GM23248 (cell line): Measurements from ENCODE around the gene GABRG3. TPM values are rescaled to one million over a fixed set of nuclear protein-coding genes. Genes with fewer than 3 reads are reported as not detected.

ENCODE experiments used
- DNase-seq: peaks from one replicate; pipeline ENCODE4 v3.0.0-alpha.2; 2015
- H2AFZ ChIP-seq: fragments of 200-600 bp; sonication (generic); 2 replicates; pipeline ENCODE4 v1.6.1; 2016; ENCODE audit warnings: antibody characterized with exemption
- H3F3A ChIP-seq: fragments of 200-600 bp; sonication (generic); 2 replicates; pipeline ENCODE4 v1.6.1; 2016; ENCODE audit warnings: mild to moderate bottlenecking, antibody characterized with exemption, mixed run types; ENCODE audit not compliant: insufficient read depth
- H3K27ac ChIP-seq: fragments of 200-600 bp; sonication (generic); 2 replicates; pipeline ENCODE4 v1.5.1; 2016; ENCODE audit warnings: mild to moderate bottlenecking
- H3K27me3 ChIP-seq: fragments of 200-600 bp; sonication (generic); replicated peaks from 2 replicates; pipeline ENCODE4 v1.6.1; 2016; ENCODE audit warnings: mild to moderate bottlenecking; ENCODE audit not compliant: insufficient read depth
- H3K36me3 ChIP-seq: fragments of 200-600 bp; sonication (generic); 2 replicates; pipeline ENCODE4 v1.6.1; 2016; ENCODE audit warnings: low read depth, mild to moderate bottlenecking
- H3K4me1 ChIP-seq: fragments of 200-600 bp; sonication (generic); 2 replicates; pipeline ENCODE4 v1.6.1; 2016; ENCODE audit warnings: mild to moderate bottlenecking; ENCODE audit not compliant: insufficient read depth
- H3K4me2 ChIP-seq: fragments of 200-600 bp; sonication (generic); one replicate; pipeline ENCODE4 v1.6.1; 2016; ENCODE audit warnings: mild to moderate bottlenecking; ENCODE audit not compliant: unreplicated experiment
- H3K4me3 ChIP-seq: fragments of 200-600 bp; sonication (generic); 2 replicates; pipeline ENCODE4 v1.5.1; 2016; ENCODE audit warnings: mild to moderate bottlenecking
- H3K79me2 ChIP-seq: fragments of 200-600 bp; sonication (generic); 2 replicates; pipeline ENCODE4 v1.6.1; 2016; ENCODE audit warnings: mild to moderate bottlenecking; ENCODE audit not compliant: insufficient read depth
- H3K9ac ChIP-seq: fragments of 200-600 bp; sonication (generic); 2 replicates; pipeline ENCODE4 v1.6.1; 2016; ENCODE audit warnings: mild to moderate bottlenecking
- H3K9me2 ChIP-seq: fragments of 200-600 bp; sonication (generic); 2 replicates; pipeline ENCODE4 v1.6.1; 2016; ENCODE audit warnings: mixed run types, mild to moderate bottlenecking, moderate library complexity; ENCODE audit not compliant: insufficient read depth
- H3K9me3 ChIP-seq: fragments of 200-600 bp; sonication (generic); one replicate; pipeline ENCODE4 v1.6.1; 2017; ENCODE audit warnings: low read depth
- H4K20me1 ChIP-seq: fragments of 200-600 bp; sonication (generic); 2 replicates; pipeline ENCODE4 v1.6.0; 2016; ENCODE audit not compliant: insufficient read depth
- EZH2 ChIP-seq: fragments of 200-600 bp; sonication (generic); IDR thresholded peaks from 2 replicates; pipeline ENCODE4 v1.6.1; 2018; ENCODE audit warnings: antibody characterized with exemption, mild to moderate bottlenecking; ENCODE audit not compliant: insufficient read depth, poor library complexity, severe bottlenecking
- EZH2phosphoT487 ChIP-seq: fragments of 200-600 bp; sonication (generic); IDR thresholded peaks from 2 replicates; pipeline ENCODE4 v1.6.1; 2018; ENCODE audit warnings: antibody characterized with exemption, moderate library complexity, mild to moderate bottlenecking, low read depth; ENCODE audit not compliant: insufficient read depth
- WGBS, 2 experiments: methylation state at CpG; one replicate each; pipeline ENCODE4 v1.1.6; 2015 to 2017; ENCODE audit warnings: low lambda C conversion rate in 2 of 2, low coverage in 1 of 2; ENCODE audit errors: missing lambda C conversion rate in 2 of 2; 5-methylcytosine and 5-hydroxymethylcytosine counted together
- in situ Hi-C: fragments of 300-500 bp; cut with MboI; formaldehyde crosslinking; loops from 2 replicates; pipeline ENCODE4 v1.15.0; 2020
- polyA plus RNA-seq: library from polyadenylated mRNA; unstranded; fragments of >200 nt; fragmentation: Nextera tagmentation; extraction: Ambion mirVana; gene quantifications from 2 replicates; pipeline ENCODE4 v1.2.1, GENCODE V29; 2016
- total RNA-seq: library from RNA; depleted of rRNA; stranded (reverse); fragments of >200 nt; shearing (Covaris generic); gene quantifications from 2 replicates; pipeline ENCODE4 v1.2.3, GENCODE V29; 2014

Gene GABRG3
- total and polyA plus RNA-seq, 2 experiments from 2014 or later, result not detected

- H3K9ac ChIP-seq, result no peak overlapping the region
- TF ChIP-seq EZH2phosphoT487 (no peak), EZH2 (no peak)
- no peak overlapping the region for H3K4me2 ChIP-seq
- H3K4me3 ChIP-seq, result no peak overlapping the region
- WGBS, 2 experiments, result 31 to 34% methylated on average over 2 of the region's 2 CpGs
- no peak overlapping the region for H3K27ac ChIP-seq
- H3K9me2 ChIP-seq, result no peaks in the 10 kb centered on the region
- H3K36me3 ChIP-seq, result no peaks in the 10 kb centered on the region
- DNase-seq, result no peak
- in situ Hi-C loops, result no loop called here
- H3K9me3 ChIP-seq, result no peaks in the 10 kb centered on the region
- H3K27me3 ChIP-seq, result no peaks in the 10 kb centered on the region
- no peak overlapping the region for H2AFZ ChIP-seq
- no peaks in the 10 kb centered on the region for H3F3A ChIP-seq
- no peaks in the 10 kb centered on the region for H3K4me1 ChIP-seq
- H4K20me1 ChIP-seq, result no peaks in the 10 kb centered on the region
- no peaks in the 10 kb centered on the region for H3K79me2 ChIP-seq
Observed at GRCh38 chr15:27037501-27037900, 66.5 kb downstream of the GABRG3 start.

- in situ Hi-C loops, result no loop called here
- Histone ChIP-seq H3K4me2 (no peak overlapping the region), H3K36me3 (no peaks in the 10 kb centered on the region), H3K27ac (no peak overlapping the region), H2AFZ (no peak overlapping the region), H3K9me3 (no peaks in the 10 kb centered on the region), H3K27me3 (no peaks in the 10 kb centered on the region), H4K20me1 (no peaks in the 10 kb centered on the region), H3K4me3 (no peak overlapping the region), H3K79me2 (no peaks in the 10 kb centered on the region), H3K9me2 (no peaks in the 10 kb centered on the region), H3K4me1 (no peaks in the 10 kb centered on the region), H3F3A (no peaks in the 10 kb centered on the region), H3K9ac (no peak overlapping the region)
- no peak for TF ChIP-seq EZH2
- no peak for TF ChIP-seq EZH2phosphoT487
- WGBS, 2 experiments, result 33 to 44% methylated on average over 3 of the region's 3 CpGs
- no peak for DNase-seq
Observed at GRCh38 chr15:27039152-27039551, 68.2 kb downstream of the GABRG3 start.

DNA sequence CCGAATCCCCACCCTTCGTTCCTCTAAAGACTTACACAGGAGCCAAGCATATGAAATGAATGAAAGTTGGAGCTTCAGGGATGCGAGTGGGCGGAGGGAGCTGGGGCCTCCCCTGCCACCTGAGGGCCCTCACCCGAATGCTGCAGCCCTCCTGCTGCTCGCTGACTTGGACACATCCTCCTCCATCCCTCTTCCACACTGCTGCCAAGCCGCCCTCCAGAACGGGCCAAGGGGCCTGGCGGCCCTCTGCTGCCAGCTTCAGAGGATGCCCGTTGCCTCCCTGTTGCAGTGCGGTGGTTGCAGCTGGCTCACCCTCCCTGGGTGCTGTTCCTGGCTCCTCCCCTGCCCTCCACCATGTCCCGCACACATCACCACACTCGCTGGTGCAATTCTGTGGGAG, 71.2 kb downstream of the GABRG3 start:
- no peak overlapping the region for H3K9ac ChIP-seq

DNA sequence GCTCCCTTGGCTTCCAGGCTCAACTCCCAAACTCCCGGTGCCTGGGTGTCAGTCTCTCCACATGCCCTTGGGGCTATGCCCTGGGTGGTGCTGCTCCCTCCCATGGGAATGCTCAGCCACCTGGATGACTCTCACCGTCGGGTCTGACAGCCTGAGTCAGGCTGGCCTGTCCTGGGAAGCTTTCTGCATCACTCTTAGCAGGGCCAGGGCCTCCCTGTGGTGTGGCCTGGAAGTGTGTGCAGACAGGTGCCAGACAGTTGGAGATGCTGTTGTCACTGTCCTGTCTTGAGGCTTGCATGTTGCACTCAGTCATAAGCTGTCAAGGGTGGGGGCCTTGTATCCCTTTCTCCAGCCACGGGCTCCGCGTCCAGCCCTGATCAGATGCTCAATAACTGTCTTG, 71.7 kb downstream of the GABRG3 start:
- H2AFZ ChIP-seq, result no peak overlapping the region
- no peaks in the 10 kb centered on the region for H3K9me3 ChIP-seq
- no peak for DNase-seq
- TF ChIP-seq EZH2phosphoT487, result no peak
- no peak for TF ChIP-seq EZH2
- no peak overlapping the region for H3K9ac ChIP-seq
- no peaks in the 10 kb centered on the region for H3K4me1 ChIP-seq
- no peaks in the 10 kb centered on the region for H3F3A ChIP-seq
- in situ Hi-C loops, result no loop called here
- no peaks in the 10 kb centered on the region for H3K79me2 ChIP-seq
- no peak overlapping the region for H3K4me3 ChIP-seq
- H3K27me3 ChIP-seq, result no peaks in the 10 kb centered on the region
- WGBS, 2 experiments, result 31 to 46% methylated on average over 6 of the region's 6 CpGs
- H3K27ac ChIP-seq, result no peak overlapping the region
- no peaks in the 10 kb centered on the region for H3K9me2 ChIP-seq
- no peaks in the 10 kb centered on the region for H3K36me3 ChIP-seq
- H4K20me1 ChIP-seq, result no peaks in the 10 kb centered on the region
- no peak overlapping the region for H3K4me2 ChIP-seq

More for the DNA sequence above, 71.2 kb downstream of the GABRG3 start:
- H4K20me1 ChIP-seq, result no peaks in the 10 kb centered on the region
- H3K27ac ChIP-seq, result no peak overlapping the region
- no peaks in the 10 kb centered on the region for H3K9me3 ChIP-seq
- no peak for DNase-seq
- TF ChIP-seq EZH2 (no peak), EZH2phosphoT487 (no peak)
- H3K79me2 ChIP-seq, result no peaks in the 10 kb centered on the region
- no peak overlapping the region for H2AFZ ChIP-seq
- no peaks in the 10 kb centered on the region for H3K4me1 ChIP-seq
- WGBS, 2 experiments, result 13 to 14% methylated on average over 12 to 13 of the region's 13 CpGs
- H3K36me3 ChIP-seq, result no peaks in the 10 kb centered on the region
- H3F3A ChIP-seq, result no peaks in the 10 kb centered on the region
- in situ Hi-C loops, result no loop called here
- no peak overlapping the region for H3K4me2 ChIP-seq
- H3K4me3 ChIP-seq, result no peak overlapping the region
- H3K9me2 ChIP-seq, result no peaks in the 10 kb centered on the region
- H3K27me3 ChIP-seq, result no peaks in the 10 kb centered on the region

DNA sequence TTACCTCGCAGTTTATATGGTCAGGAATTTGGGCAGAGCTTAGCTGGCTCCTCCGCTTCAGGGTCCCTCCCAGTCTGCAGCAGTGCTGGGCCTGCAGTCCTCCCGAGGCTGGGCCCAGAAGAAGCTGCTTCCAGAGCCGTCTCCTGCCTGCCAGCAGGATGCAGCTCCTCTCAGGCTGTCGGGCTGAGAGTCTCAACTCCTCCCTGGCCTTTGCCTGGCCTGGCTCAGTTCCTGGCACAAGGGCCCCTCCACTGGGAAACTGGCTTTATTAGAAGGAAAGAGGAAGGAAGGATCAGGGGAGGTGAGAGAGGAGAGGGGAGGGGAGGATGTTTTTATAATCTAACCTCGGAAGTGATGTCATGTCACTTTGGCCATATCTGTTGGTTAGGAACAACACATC, 72.8 kb downstream of the GABRG3 start:
- in situ Hi-C loops, result no loop called here
- H2AFZ ChIP-seq, result no peak overlapping the region
- 22 to 31% methylated on average over 6 of the region's 6 CpGs for WGBS, 2 experiments

More for the DNA sequence above, 72.8 kb downstream of the GABRG3 start:
- Histone ChIP-seq H3K4me2 (no peak overlapping the region), H3K36me3 (no peaks in the 10 kb centered on the region), H4K20me1 (no peaks in the 10 kb centered on the region), H3K4me3 (no peak overlapping the region), H3K9me2 (no peaks in the 10 kb centered on the region), H3K27me3 (no peaks in the 10 kb centered on the region), H3K27ac (no peak overlapping the region), H3K9ac (no peak overlapping the region), H3K79me2 (no peaks in the 10 kb centered on the region), H3F3A (no peaks in the 10 kb centered on the region), H3K9me3 (no peaks in the 10 kb centered on the region), H3K4me1 (no peaks in the 10 kb centered on the region)
- DNase-seq, result no peak
- TF ChIP-seq EZH2 (no peak), EZH2phosphoT487 (no peak)
